Activated CD8-positive, alpha-beta T cell treated with anti-CD3 and anti-CD28 coated beads for 36 hours (primary cell): ENCODE measurements around the gene CACNA1F. TPM values are rescaled to one million over a fixed set of nuclear protein-coding genes. Genes with fewer than 3 reads are reported as not detected.

Experiments
- ATAC-seq: fragments of 200-7000 bp; cut with Tn5 transposase; one replicate; pipeline ENCODE4 v1.10.0; 2021; ENCODE audit warnings: mild to moderate bottlenecking, moderate library complexity
- CTCF ChIA-PET: fragments of 350-600 bp; sonication (Branson Sonifier 250); formaldehyde crosslinking; loops from one replicate; lab custom pipeline; 2021; ENCODE audit warnings: antibody characterized with exemption; lab: Charles Lee
- POLR2A ChIA-PET: fragments of 350-600 bp; sonication (Branson Sonifier 250); formaldehyde crosslinking; loops from one replicate; lab custom pipeline; 2021; ENCODE audit warnings: antibody characterized with exemption; lab: Charles Lee
- DNase-seq: peaks from one replicate; pipeline ENCODE4 v3.0.0-alpha.2; 2020
- H3K27ac Mint-ChIP-seq: one replicate; pipeline ENCODE4 v1.8.0; 2021; ENCODE audit warnings: mild to moderate bottlenecking, mixed read lengths
- H3K27me3 Mint-ChIP-seq: one replicate; pipeline ENCODE4 v1.8.0; 2021; ENCODE audit warnings: mixed read lengths
- H3K36me3 Mint-ChIP-seq: one replicate; pipeline ENCODE4 v1.8.0; 2021; ENCODE audit warnings: low read depth, mixed read lengths
- H3K4me1 Mint-ChIP-seq: one replicate; pipeline ENCODE4 v1.8.0; 2021; ENCODE audit warnings: low read depth, mixed read lengths
- H3K4me3 Mint-ChIP-seq: one replicate; pipeline ENCODE4 v1.8.0; 2021; ENCODE audit warnings: mild to moderate bottlenecking, moderate library complexity, mixed read lengths
- H3K9me3 Mint-ChIP-seq: one replicate; pipeline ENCODE4 v1.8.0; 2021; ENCODE audit warnings: mixed read lengths
- intact Hi-C: fragments of 100-400 bp; cut with micrococcal nuclease; formaldehyde crosslinking; loops from one replicate; pipeline ENCODE4 v1.10.0; 2022
- total RNA-seq, 2 experiments: library from RNA; stranded (reverse); gene quantifications; one replicate each; pipeline ENCODE4 v1.2.3, GENCODE V29; 2021
- TF ChIP-seq, protein P1 (sequence below): fragments of 200-600 bp; IDR thresholded peaks from one replicate; pipeline ENCODE4 v1.8.0; 2022; ENCODE audit warnings: antibody characterized with exemption, mild to moderate bottlenecking

CACNA1F gene
- total RNA-seq, 2 experiments from 2014 or later = 0.90 to 1.1 TPM

GRCh38 chrX:49256268-49256995, 23.3 kb upstream of the CACNA1F start:
- Mint-ChIP-seq H3K27me3 (no peaks in the 10 kb centered on the region), H3K9me3 (no peaks in the 10 kb centered on the region), H3K4me1 (peaks cover 31% of the 10 kb centered on the region), H3K4me3 (no peak overlapping the region), H3K36me3 (peaks cover 14% of the 10 kb centered on the region), H3K27ac (no peak overlapping the region)
- DNase-seq (no peak), ATAC-seq (no peak)
- CTCF ChIA-PET = no interaction called here
- TF ChIP-seq, protein P1, sequence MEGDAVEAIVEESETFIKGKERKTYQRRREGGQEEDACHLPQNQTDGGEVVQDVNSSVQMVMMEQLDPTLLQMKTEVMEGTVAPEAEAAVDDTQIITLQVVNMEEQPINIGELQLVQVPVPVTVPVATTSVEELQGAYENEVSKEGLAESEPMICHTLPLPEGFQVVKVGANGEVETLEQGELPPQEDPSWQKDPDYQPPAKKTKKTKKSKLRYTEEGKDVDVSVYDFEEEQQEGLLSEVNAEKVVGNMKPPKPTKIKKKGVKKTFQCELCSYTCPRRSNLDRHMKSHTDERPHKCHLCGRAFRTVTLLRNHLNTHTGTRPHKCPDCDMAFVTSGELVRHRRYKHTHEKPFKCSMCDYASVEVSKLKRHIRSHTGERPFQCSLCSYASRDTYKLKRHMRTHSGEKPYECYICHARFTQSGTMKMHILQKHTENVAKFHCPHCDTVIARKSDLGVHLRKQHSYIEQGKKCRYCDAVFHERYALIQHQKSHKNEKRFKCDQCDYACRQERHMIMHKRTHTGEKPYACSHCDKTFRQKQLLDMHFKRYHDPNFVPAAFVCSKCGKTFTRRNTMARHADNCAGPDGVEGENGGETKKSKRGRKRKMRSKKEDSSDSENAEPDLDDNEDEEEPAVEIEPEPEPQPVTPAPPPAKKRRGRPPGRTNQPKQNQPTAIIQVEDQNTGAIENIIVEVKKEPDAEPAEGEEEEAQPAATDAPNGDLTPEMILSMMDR = no peak
- POLR2A ChIA-PET = interaction anchor here (0.6 to 1.2 kb wide), 5 partner anchors 8 to 55 kb away, joined by 3 to 7 read pairs (median 4); partner anchors contain the start of gene PPP1R3F
- intact Hi-C loops = no loop called here

GRCh38 chrX:49254639-49255038, 21.5 kb upstream of the CACNA1F start:
- no peaks in the 10 kb centered on the region for H3K9me3 Mint-ChIP-seq
- peaks cover 35% of the 10 kb centered on the region for H3K4me1 Mint-ChIP-seq
- no peak overlapping the region for H3K4me3 Mint-ChIP-seq
- H3K36me3 Mint-ChIP-seq = peaks cover 19% of the 10 kb centered on the region
- CTCF ChIA-PET = no interaction called here
- no peaks in the 10 kb centered on the region for H3K27me3 Mint-ChIP-seq
- H3K27ac Mint-ChIP-seq = no peak overlapping the region
- intact Hi-C loops = no loop called here
- no peak for ATAC-seq
- no peak for DNase-seq
- POLR2A ChIA-PET = interaction anchor here (1.3 to 1.5 kb wide), 2 partner anchors 9 to 11 kb away, joined by 3 read pairs; no protein-coding TSS in a partner anchor
- TF ChIP-seq, protein P1 = no peak

DNA sequence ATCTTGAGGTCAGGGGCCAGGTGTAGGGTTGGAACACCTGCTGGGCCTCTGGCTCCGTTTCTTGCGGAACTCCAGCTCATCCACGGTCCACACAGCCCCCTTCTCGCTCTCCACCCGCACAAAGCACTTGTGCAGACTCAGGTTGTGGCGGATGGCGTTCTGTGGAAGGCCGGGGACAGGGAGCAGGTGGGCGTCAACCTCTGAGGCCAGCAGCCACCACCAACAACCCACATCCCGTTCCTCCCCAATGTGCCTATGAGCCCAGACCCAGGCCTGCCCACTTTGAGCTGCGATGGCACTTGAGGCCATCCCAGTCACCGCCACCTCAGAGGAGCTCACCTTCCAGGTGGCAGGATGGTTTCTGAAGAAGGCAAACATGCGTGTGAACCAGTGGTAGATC, 18.2 kb upstream of the CACNA1F start:
- Mint-ChIP-seq H3K36me3 (peaks cover 21% of the 10 kb centered on the region), H3K9me3 (no peaks in the 10 kb centered on the region), H3K4me3 (no peak overlapping the region), H3K27me3 (no peaks in the 10 kb centered on the region), H3K27ac (no peak overlapping the region), H3K4me1 (peaks cover 10% of the 10 kb centered on the region)
- intact Hi-C loops = no loop called here
- ChIA-PET POLR2A (interaction anchor here (0.9 kb wide), 1 partner anchor 9 kb away, joined by 5 read pairs; no protein-coding TSS in a partner anchor), CTCF (no interaction called here)
- DNase-seq (no peak), ATAC-seq (no peak)
- TF ChIP-seq, protein P1 = no peak

DNA sequence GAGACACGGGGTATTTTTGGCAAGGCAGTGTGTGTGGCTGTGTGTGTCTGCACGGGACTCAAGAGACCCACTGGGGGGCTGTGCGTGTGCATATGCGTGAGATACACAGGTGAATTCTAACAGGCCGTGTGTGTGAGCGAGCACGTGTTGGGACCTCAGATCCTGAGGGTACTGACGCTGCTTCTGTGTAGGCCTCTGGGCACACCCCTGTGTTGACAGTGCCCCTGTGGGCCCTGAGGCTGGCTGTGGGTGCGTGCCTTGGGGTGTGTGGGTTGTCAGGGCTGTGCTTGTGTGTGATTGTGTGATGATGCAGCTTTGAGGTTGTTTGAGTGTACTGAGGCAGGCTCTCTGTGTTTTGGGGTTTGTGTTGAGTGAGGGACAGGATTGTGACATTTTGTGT, 17.4 kb upstream of the CACNA1F start:
- Mint-ChIP-seq H3K9me3 (no peaks in the 10 kb centered on the region), H3K36me3 (peaks cover 22% of the 10 kb centered on the region), H3K4me3 (no peak overlapping the region), H3K27ac (peak overlapping the region; percentile 70), H3K27me3 (no peaks in the 10 kb centered on the region), H3K4me1 (peaks cover 7% of the 10 kb centered on the region)
- ChIA-PET POLR2A (interaction anchor here (0.9 kb wide), 1 partner anchor 10 kb away, joined by 5 read pairs; no protein-coding TSS in a partner anchor), CTCF (no interaction called here)
- TF ChIP-seq, protein P1 = no peak
- no peak for DNase-seq
- intact Hi-C loops = no loop called here
- ATAC-seq = no peak

DNA sequence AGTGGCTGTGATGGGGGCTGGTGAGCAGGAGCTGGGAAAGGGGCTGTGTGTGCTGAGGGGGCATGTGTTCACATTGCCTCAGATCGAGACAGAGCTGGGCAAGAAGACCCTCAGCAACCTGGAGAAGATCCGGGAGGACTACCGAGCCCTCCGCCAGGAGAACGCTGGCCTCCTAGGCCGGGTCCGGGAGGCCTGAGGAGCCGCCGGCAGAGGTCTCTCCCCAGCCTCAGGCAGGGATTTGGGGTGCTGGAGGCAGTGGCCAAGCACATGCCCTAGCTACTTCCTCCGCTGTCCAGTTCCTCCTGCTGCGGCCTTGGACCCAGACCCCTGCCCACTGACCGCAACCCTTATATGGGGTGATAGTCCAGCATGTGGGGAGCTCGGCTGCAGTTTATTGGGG, 16.9 kb upstream of the CACNA1F start:
- Mint-ChIP-seq H3K4me1 (peaks cover 7% of the 10 kb centered on the region), H3K4me3 (no peak overlapping the region), H3K9me3 (no peaks in the 10 kb centered on the region), H3K27me3 (no peaks in the 10 kb centered on the region), H3K27ac (peak overlapping the region; percentile 70), H3K36me3 (peaks cover 19% of the 10 kb centered on the region)
- ChIA-PET POLR2A (interaction anchor here (1.3 kb wide), 2 partner anchors 9 to 13 kb away, joined by 3 to 5 read pairs; no protein-coding TSS in a partner anchor), CTCF (no interaction called here)
- DNase-seq = no peak
- ATAC-seq = no peak
- TF ChIP-seq, protein P1 = no peak
- intact Hi-C loops = no loop called here
